K562 (cell line): ENCODE measurements around the gene SCN7A. TPM values are rescaled to one million over a fixed set of nuclear protein-coding genes. Genes with fewer than 3 reads are reported as not detected.

Source experiments
- ATAC-seq: fragments of 200-7000 bp; cut with Tn5 transposase; 3 replicates; pipeline ENCODE4 v1.9.1; 2020; ENCODE audit warnings: moderate library complexity
- Bru-seq: library from RNA; stranded (reverse); fragments of 400-500 nt; gene quantifications from one replicate; lab custom pipeline; 2021; lab: Mats Ljungman, UMichigan
- BruChase-seq, 2 experiments: library from RNA; stranded (reverse); fragments of 400-500 nt; gene quantifications; one replicate each; lab custom pipeline; 2021; lab: Mats Ljungman, UMichigan
- BruUV-seq: library from RNA; stranded (reverse); fragments of 400-500 nt; replicated peaks from 2 replicates; lab custom pipeline; 2021; lab: Mats Ljungman, UMichigan
- CTCF ChIA-PET: fragments of 300-600 bp; formaldehyde crosslinking; extraction: SDS; loops from one replicate; lab custom pipeline; 2021; ENCODE audit warnings: low intra/inter-chr PET ratio; lab: Yijun Ruan, JAX
- POLR2A ChIA-PET: fragments of 300-600, 350-650 bp; sonication (Branson Sonifier 250); formaldehyde crosslinking; extraction: SDS; loops from one replicate; lab custom pipeline; 2021; ENCODE audit warnings: antibody characterized with exemption, inconsistent platforms; lab: Yijun Ruan, JAX
- DNase-seq, 4 experiments: peaks; one replicate each; pipeline versions ENCODE4 v3.0.0 to v3.0.0-alpha.2; 2011 to 2018; ENCODE audit warnings: low spot score in 3 of 4, mixed read lengths in 3 of 4; ENCODE audit errors: extremely low read depth in 1 of 4
- FAIRE-seq: peaks from 2 replicates; lab custom pipeline; 2011; peaks lifted over from hg19 to GRCh38; lab: Jason Lieb, UNC
- H2AFZ ChIP-seq: 2 replicates; pipeline ENCODE4 v1.6.0; 2011; ENCODE audit warnings: low read depth, low read length, control low read depth, inconsistent platforms
- H3K27ac ChIP-seq: fragments of 200-600 bp; 3 replicates; pipeline ENCODE4 v1.8.0; 2011; ENCODE audit warnings: low read depth, mild to moderate bottlenecking, control low read depth, inconsistent platforms, low read length, moderate library complexity, mixed read lengths; ENCODE audit errors: extremely low read depth
- H3K27me3 ChIP-seq, 2 experiments: fragments of 300-600 bp in 1 of 2; 2 replicates in 1 of 2; 3 replicates in 1 of 2; pipeline versions ENCODE4 v1.6.0 to v1.8.0; 2011; ENCODE audit warnings: inconsistent platforms in 2 of 2, low read length in 2 of 2, mild to moderate bottlenecking in 1 of 2, mixed read lengths in 1 of 2, moderate library complexity in 1 of 2; ENCODE audit not compliant: control insufficient read depth in 2 of 2, insufficient read depth in 2 of 2
- H3K36me3 ChIP-seq: fragments of 300-600 bp; 3 replicates; pipeline ENCODE4 v1.8.0; 2011; ENCODE audit warnings: mild to moderate bottlenecking, low read length, inconsistent platforms; ENCODE audit not compliant: control insufficient read depth, insufficient read depth
- H3K4me1 ChIP-seq, 2 experiments: fragments of 200-600 bp in 1 of 2; replicated peaks in 1 of 2; 2 replicates in 1 of 2; 3 replicates in 1 of 2; pipeline versions ENCODE4 v1.5.1 to v1.8.0; 2011; ENCODE audit warnings: inconsistent platforms in 2 of 2, low read length in 2 of 2, mild to moderate bottlenecking in 1 of 2, mixed read lengths in 1 of 2, moderate library complexity in 1 of 2; ENCODE audit not compliant: control insufficient read depth in 2 of 2, insufficient read depth in 2 of 2
- H3K4me2 ChIP-seq: 2 replicates; pipeline ENCODE4 v1.6.1; 2011; ENCODE audit warnings: low read length, control low read depth, inconsistent platforms, mixed read lengths; ENCODE audit not compliant: insufficient read depth
- H3K4me3 ChIP-seq: fragments of 200-600 bp; sonication (generic), shearing (Covaris generic); 2 replicates; pipeline ENCODE4 v1.5.1; 2016; ENCODE audit warnings: control low read depth, inconsistent platforms
- H3K79me2 ChIP-seq: fragments of 200-600 bp; 3 replicates; pipeline ENCODE4 v1.8.0; 2011; ENCODE audit warnings: low read length, inconsistent platforms; ENCODE audit not compliant: control insufficient read depth, insufficient read depth
- H3K9ac ChIP-seq, 2 experiments: 2 replicates each; pipeline versions ENCODE4 v1.6.0 to v1.6.1; 2011; ENCODE audit warnings: low read depth in 2 of 2, low read length in 2 of 2, control low read depth in 1 of 2, inconsistent platforms in 1 of 2, mild to moderate bottlenecking in 1 of 2, mixed read lengths in 1 of 2; ENCODE audit not compliant: insufficient read depth in 1 of 2
- H3K9me1 ChIP-seq: one replicate; pipeline ENCODE4 v1.6.0; 2011; ENCODE audit warnings: inconsistent platforms, mild to moderate bottlenecking, low read length, moderate library complexity; ENCODE audit not compliant: control insufficient read depth, insufficient read depth
- H3K9me3 ChIP-seq: replicated peaks from 2 replicates; pipeline ENCODE4 v1.5.1; 2011; ENCODE audit warnings: low read depth, low read length, inconsistent platforms; ENCODE audit not compliant: control insufficient read depth, insufficient read depth
- H4K20me1 ChIP-seq: replicated peaks from 2 replicates; pipeline ENCODE4 v1.6.1; 2011; ENCODE audit warnings: low read length, inconsistent platforms, mixed read lengths; ENCODE audit not compliant: control insufficient read depth, insufficient read depth
- CBFA2T3 ChIP-seq: fragments of 450-650 bp; IDR thresholded peaks from 2 replicates; pipeline ENCODE4 v1.6.1; 2017
- CREM ChIP-seq: IDR thresholded peaks from 2 replicates; pipeline ENCODE4 v1.6.1; 2014; ENCODE audit warnings: antibody characterized with exemption, low read depth
- FOXK2 ChIP-seq, 2 experiments: fragments of 450-650 bp; IDR thresholded peaks in 1 of 2; conservative IDR thresholded peaks in 1 of 2; 2 replicates each; pipeline ENCODE4 v1.6.1; 2016; ENCODE audit warnings: low read depth in 2 of 2, mild to moderate bottlenecking in 1 of 2
- HDAC1 ChIP-seq, 2 experiments: fragments of 450-650 bp; IDR thresholded peaks; 2 replicates each; pipeline ENCODE4 v1.6.1; 2016 to 2017; ENCODE audit warnings: inconsistent platforms in 1 of 2, mild to moderate bottlenecking in 1 of 2, moderate library complexity in 1 of 2
- HDAC6 ChIP-seq: IDR thresholded peaks from 2 replicates; pipeline ENCODE4 v1.6.1; 2012; ENCODE audit warnings: low read depth, mild to moderate bottlenecking, control low read depth, inconsistent platforms, low read length, moderate library complexity
- KHSRP ChIP-seq: fragments of 450-650 bp; IDR thresholded peaks from 2 replicates; pipeline ENCODE4 v1.6.1; 2017
- MECOM ChIP-seq: fragments of 250-450 bp; sonication (Bioruptor Pico); IDR thresholded peaks from 2 replicates; pipeline ENCODE4 v1.8.0; 2022; ENCODE audit warnings: inconsistent platforms
- SAFB2 ChIP-seq: fragments of 200-400 bp; formaldehyde crosslinking; IDR thresholded peaks from 2 replicates; pipeline ENCODE4 v1.6.1; 2018; ENCODE audit warnings: borderline replicate concordance, low read length, low read depth, moderate library complexity; ENCODE audit not compliant: severe bottlenecking
- SMARCC2 ChIP-seq: fragments of 450-650 bp; IDR thresholded peaks from 2 replicates; pipeline ENCODE4 v1.6.1; 2017; ENCODE audit warnings: antibody characterized with exemption, moderate library complexity, mild to moderate bottlenecking, low read depth
- SMC3 ChIP-seq: conservative IDR thresholded peaks from 2 replicates; pipeline ENCODE4 v1.6.1; 2011; ENCODE audit warnings: low read depth, low read length, improper control_type of control experiment; ENCODE audit not compliant: insufficient read depth
- SPI1 ChIP-seq: IDR thresholded peaks from 2 replicates; pipeline ENCODE4 v1.6.1; 2011; ENCODE audit warnings: low read depth, low read length, control low read depth, borderline replicate concordance
- TBL1XR1 ChIP-seq, 2 experiments: IDR thresholded peaks; 2 replicates each; pipeline ENCODE4 v1.6.1; 2012; ENCODE audit warnings: improper control_type of control experiment in 2 of 2, low read length in 2 of 2, mild to moderate bottlenecking in 1 of 2
- YBX1 ChIP-seq: fragments of 450-650 bp; IDR thresholded peaks from 2 replicates; pipeline ENCODE4 v1.7.1; 2016; ENCODE audit warnings: mild to moderate bottlenecking
- YY1 ChIP-seq, 3 experiments: IDR thresholded peaks; 2 replicates each; pipeline ENCODE4 v1.6.1; 2011; ENCODE audit warnings: low read length in 2 of 3, mild to moderate bottlenecking in 2 of 3, moderate library complexity in 2 of 3, borderline replicate concordance in 1 of 3, control low read depth in 1 of 3, low read depth in 1 of 3; ENCODE audit not compliant: insufficient read depth in 3 of 3, insufficient replicate concordance in 2 of 3, control insufficient read depth in 1 of 3, insufficient read length in 1 of 3; ENCODE audit errors: extremely low read depth in 1 of 3
- WGBS: fragments of 100-300 bp; shearing (Covaris generic); methylation state at CpG from one replicate; pipeline ENCODE4 v1.1.6; 2016; ENCODE audit warnings: low coverage, mixed read lengths; ENCODE audit not compliant: insufficient coverage; ENCODE audit errors: missing lambda C conversion rate; 5-methylcytosine and 5-hydroxymethylcytosine counted together
- in situ Hi-C: fragments of 300-500 bp; cut with MboI; formaldehyde crosslinking; loops from 4 replicates; pipeline ENCODE4 v1.15.0; 2018; ENCODE audit warnings: inconsistent platforms, mixed read lengths
- intact Hi-C: fragments of 100-400 bp; cut with micrococcal nuclease; formaldehyde crosslinking; loops from 2 replicates; pipeline ENCODE4 v1.14.2; 2022
- long read RNA-seq, 3 experiments: library from polyadenylated mRNA in 2 of 3; library from RNA in 1 of 3; unstranded in 2 of 3; stranded (forward) in 1 of 3; transcript quantifications; one replicate each; pipeline ENCODE4 v2.0.0, GENCODE V29; 2019 to 2022
- polyA minus RNA-seq, 3 experiments: library from RNA; depleted of rRNA, polyadenylated mRNA; stranded (reverse); fragments of >200 nt; gene quantifications; 2 replicates each; pipeline ENCODE4 v1.2.3, GENCODE V29; 2011
- polyA plus RNA-seq, 8 experiments: library from polyadenylated mRNA; depleted of rRNA in 4 of 8; stranded (reverse) in 5 of 8; unstranded in 3 of 8; fragments of >200 nt; fragmentation: Nextera tagmentation in 2 of 8; fragmentation: Illumina TruSeq in 1 of 8; extraction: Ambion mirVana in 2 of 8; extraction: Trizol in 1 of 8; gene quantifications; 2 replicates each; pipeline versions ENCODE4 v1.2.1 to v1.2.3, GENCODE V29; 2011 to 2014; ENCODE audit warnings: inconsistent platforms in 1 of 8, missing spikeins in 1 of 8
- total RNA-seq, 7 experiments: library from RNA; depleted of rRNA in 6 of 7; stranded (reverse); fragments of >200 nt in 6 of 7; fragmentation: Illumina TruSeq in 2 of 7; extraction: Trizol in 2 of 7; gene quantifications; 2 replicates each; pipeline versions ENCODE4 v1.2.1 to v1.2.3, GENCODE V29; 2011 to 2021; ENCODE audit warnings: low replicate concordance in 1 of 7
- TF ChIP-seq, protein P1 (sequence below): fragments of 200-800 bp; sonication (Bioruptor generic); IDR thresholded peaks from 2 replicates; pipeline ENCODE4 v1.6.1; 2017; ENCODE audit warnings: missing genetic modification characterization, missing compliant biosample characterization
- TF ChIP-seq, protein P2 (sequence below): fragments of 250-450 bp; sonication (Bioruptor Pico); IDR thresholded peaks from 2 replicates; pipeline ENCODE4 v1.5.1; 2021; ENCODE audit warnings: mild to moderate bottlenecking

Gene SCN7A
- total RNA-seq (2011; cell fraction: chromatin; rRNA removed; ENCODE audit: low replicate concordance), result 0.05 and 0.16 TPM in 2 replicates
- total RNA-seq (2011; cell fraction: nucleolus; rRNA removed), result not detected in 2 replicates
- total RNA-seq (2011; cell fraction: nucleoplasm; rRNA removed), result not detected in 2 replicates
- total RNA-seq (2014; rRNA removed) (0.05 TPM in 1 of 2 replicates, not detected in the other), total RNA-seq (2014; rRNA removed; fragmentation: Illumina TruSeq; extraction: Trizol) (0.03 TPM in 1 of 2 replicates, not detected in the other), total RNA-seq (2015; rRNA removed; fragmentation: Illumina TruSeq; extraction: Trizol) (under 0.01 TPM in 2 replicates), total RNA-seq (2021) (0.04 and 0.07 TPM in 2 replicates), polyA plus RNA-seq (2011; rRNA removed) (not detected in 2 replicates), polyA plus RNA-seq (2014; fragmentation: Illumina TruSeq; extraction: Trizol) (not detected in 2 replicates), polyA plus RNA-seq (2014; fragmentation: Nextera tagmentation; extraction: Ambion mirVana) (under 1 TPM; under 0.01 to 0.04 TPM), polyA plus RNA-seq (2014; rRNA removed) (0.03 TPM in 1 of 2 replicates, not detected in the other), polyA minus RNA-seq (2011; rRNA and poly(A)+ RNA removed) (not detected in 2 replicates), Bru-seq, nascent RNA (percentile 1 among the genes with signal in this experiment), BruChase-seq, experiment 1, labeled RNA remaining after a 2-hour chase (percentile 5 among the genes with signal in this experiment), BruChase-seq, experiment 2, labeled RNA remaining after a 6-hour chase (percentile 9 among the genes with signal in this experiment)
- not detected in 2 replicates for polyA plus RNA-seq (2011; cell fraction: cytosol; rRNA removed)
- 0.06 TPM in 1 of 2 replicates, not detected in the other for polyA plus RNA-seq (2011; cell fraction: nucleus; rRNA removed)
- 0.01 and 0.04 TPM in 2 replicates for polyA plus RNA-seq (2012)
- polyA minus RNA-seq (2011; cell fraction: cytosol; rRNA and poly(A)+ RNA removed), result not detected in 2 replicates
- polyA minus RNA-seq (2011; cell fraction: nucleus; rRNA and poly(A)+ RNA removed), result not detected in 2 replicates
- long read RNA-seq, experiment 1, result 0 reads
- long read RNA-seq, experiment 2, result 0 reads
- long read RNA-seq, experiment 3, result 0 reads

DNA sequence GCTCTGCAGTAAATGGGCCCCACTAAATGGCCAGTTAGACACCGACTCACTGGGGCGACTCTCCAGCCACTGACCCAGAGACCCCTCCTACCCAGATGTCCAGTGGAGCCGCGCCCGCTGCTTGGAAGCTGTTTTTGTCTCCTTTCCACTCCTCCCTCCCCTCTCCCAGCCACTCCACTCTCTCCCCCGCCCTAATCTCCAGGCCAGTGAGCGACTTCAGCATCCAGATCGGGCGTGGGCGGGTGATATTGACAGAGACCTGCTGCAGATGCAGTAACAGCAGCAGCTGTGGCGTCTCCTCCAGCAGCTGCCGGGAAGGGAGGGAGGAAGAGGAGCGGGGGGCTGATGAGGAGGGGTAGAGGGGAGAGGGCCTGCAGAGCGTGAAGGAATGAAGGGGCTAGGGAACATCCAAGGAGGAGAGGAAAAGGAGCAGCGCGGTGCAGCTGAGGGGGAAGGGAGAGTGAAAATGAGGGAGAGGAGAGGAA, at the start of gene SCN7A:
TSS of gene SCN7A (minus strand) at position 110 of the 485 bp plus-strand sequence. CDS start 16,553 bp downstream, outside the sequence.
- peak; percentile 16 to 68 (median 34) for DNase-seq
- BruUV-seq, result no TSS peak
- H4K20me1 ChIP-seq, result no peaks in the 10 kb centered on the region
- 0 out of 4 replicates have a peak within 1 kb of the TSS, but pooled peaks of 1 of the 2 experiments have one; percentile 22 for H3K9ac ChIP-seq
- WGBS, result 0% methylated on average over 16 of the region's 16 CpGs
- ATAC-seq, result peak; percentile 90
- H3K9me1 ChIP-seq, result no peaks in the 10 kb centered on the region
- ChIA-PET CTCF (no interaction called here), POLR2A (no interaction called here)
- no peaks in the 10 kb centered on the region for H3K79me2 ChIP-seq
- intact Hi-C loops (no loop called here), in situ Hi-C loops (no loop called here)
- no peaks in the 10 kb centered on the region for H3K36me3 ChIP-seq
- peaks cover 0 to 9% of the 10 kb centered on the region in 2 experiments; a peak in 3 of 5 replicates for H3K4me1 ChIP-seq
- no peak within 1 kb of the TSS for H3K4me2 ChIP-seq
- no peak within 1 kb of the TSS for H3K4me3 ChIP-seq
- H3K9me3 ChIP-seq, result no peaks in the 10 kb centered on the region
- no peak within 1 kb of the TSS for H2AFZ ChIP-seq
- H3K27ac ChIP-seq, result no peak within 1 kb of the TSS
- peak; percentile 40 for FAIRE-seq
- peaks cover 0 to 4% of the 10 kb centered on the region in 2 experiments; a peak in 1 of 5 replicates for H3K27me3 ChIP-seq
- TF ChIP-seq SPI1 (no peak), SMC3 (no peak), SMARCC2 (no peak), SAFB2 (no peak), TBL1XR1 (IDR thresholded peaks at IDR 0.05; ENCODE audit: low read length in 2 of 2) (no peak), HDAC1 (IDR thresholded peaks at IDR 0.05) (no peak), YY1 (IDR thresholded peaks at IDR 0.05; ENCODE audit: borderline replicate concordance in 1 of 3, control insufficient read depth in 1 of 3, extremely low read depth in 1 of 3, insufficient read depth in 3 of 3, insufficient read length in 1 of 3, insufficient replicate concordance in 2 of 3, low read depth in 1 of 3, low read length in 2 of 3) (no peak), MECOM (CRISPR knock-in tag) (no peak), HDAC6 (no peak), CBFA2T3 (peak; percentile 68), KHSRP (no peak), CREM (no peak), FOXK2 (conservative IDR thresholded peaks at IDR 0.05 in 1 of 2, IDR thresholded peaks at IDR 0.05 in 1 of 2; ENCODE audit: low read depth in 2 of 2) (no peak), YBX1 (no peak)
- TF ChIP-seq, protein P1, sequence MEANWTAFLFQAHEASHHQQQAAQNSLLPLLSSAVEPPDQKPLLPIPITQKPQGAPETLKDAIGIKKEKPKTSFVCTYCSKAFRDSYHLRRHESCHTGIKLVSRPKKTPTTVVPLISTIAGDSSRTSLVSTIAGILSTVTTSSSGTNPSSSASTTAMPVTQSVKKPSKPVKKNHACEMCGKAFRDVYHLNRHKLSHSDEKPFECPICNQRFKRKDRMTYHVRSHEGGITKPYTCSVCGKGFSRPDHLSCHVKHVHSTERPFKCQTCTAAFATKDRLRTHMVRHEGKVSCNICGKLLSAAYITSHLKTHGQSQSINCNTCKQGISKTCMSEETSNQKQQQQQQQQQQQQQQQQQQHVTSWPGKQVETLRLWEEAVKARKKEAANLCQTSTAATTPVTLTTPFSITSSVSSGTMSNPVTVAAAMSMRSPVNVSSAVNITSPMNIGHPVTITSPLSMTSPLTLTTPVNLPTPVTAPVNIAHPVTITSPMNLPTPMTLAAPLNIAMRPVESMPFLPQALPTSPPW (CRISPR knock-in tag), result peak; percentile 54; the same call in 1 of the 2 replicates
- TF ChIP-seq, protein P2, sequence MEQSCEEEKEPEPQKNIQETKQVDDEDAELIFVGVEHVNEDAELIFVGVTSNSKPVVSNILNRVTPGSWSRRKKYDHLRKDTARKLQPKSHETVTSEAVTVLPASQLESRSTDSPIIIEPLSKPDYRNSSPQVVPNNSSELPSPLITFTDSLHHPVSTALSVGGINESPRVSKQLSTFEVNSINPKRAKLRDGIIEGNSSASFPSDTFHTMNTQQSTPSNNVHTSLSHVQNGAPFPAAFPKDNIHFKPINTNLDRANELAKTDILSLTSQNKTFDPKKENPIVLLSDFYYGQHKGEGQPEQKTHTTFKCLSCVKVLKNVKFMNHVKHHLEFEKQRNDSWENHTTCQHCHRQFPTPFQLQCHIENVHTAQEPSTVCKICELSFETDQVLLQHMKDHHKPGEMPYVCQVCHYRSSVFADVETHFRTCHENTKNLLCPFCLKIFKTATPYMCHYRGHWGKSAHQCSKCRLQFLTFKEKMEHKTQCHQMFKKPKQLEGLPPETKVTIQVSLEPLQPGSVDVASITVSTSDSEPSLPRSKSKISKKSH (CRISPR knock-in tag), result no peak
